ENCODE data around the gene SORCS3.

- TF ChIP-seq EZH2phosphoT487 (conservative IDR thresholded peaks at IDR 0.05; ENCODE audit: low read length) (no peak), CTCF (IDR thresholded peaks at IDR 0.05; ENCODE audit: insufficient read depth, low read length, poor library complexity, severe bottlenecking) (no peak)
Measured at GRCh38 chr10:105195831-105196230, 554.7 kb downstream of the SORCS3 start.
